ENCODE measurements around the gene ABLIM2. TPM values are rescaled to one million over a fixed set of nuclear protein-coding genes. Genes with fewer than 3 reads are reported as not detected.

Gene ABLIM2
- total RNA-seq, 3 donors from 2014 or later (not counting 1 experiment from before 2014, with no cell fraction given) = 0.71 to 2.8 (median 1.3) TPM

DNA sequence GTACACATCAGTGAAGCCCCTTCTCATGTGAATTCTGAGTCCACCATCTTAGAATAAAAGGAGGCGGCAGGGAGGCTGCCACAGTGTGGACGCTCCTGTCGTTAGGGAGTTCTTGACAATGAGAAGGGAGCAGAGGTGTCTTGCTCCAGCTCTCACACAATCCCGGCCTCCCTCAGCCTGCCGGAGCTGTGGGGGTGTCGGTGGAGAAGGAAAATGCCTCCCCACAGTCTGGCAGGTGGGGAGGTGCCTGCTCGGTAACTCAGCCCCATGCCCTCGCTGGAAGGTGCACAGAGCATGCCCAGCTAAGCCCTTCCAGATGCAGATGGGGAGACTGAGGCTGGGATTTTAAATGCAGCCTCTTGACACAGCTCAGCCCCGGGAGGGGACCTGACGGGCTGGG lies 20.5 kb upstream of the ABLIM2 start:
- H3K4me3 Mint-ChIP-seq = no peak overlapping the region
- H3K9me3 ChIP-seq (ENCODE audit: control insufficient read depth, insufficient read depth, low read length) = no peaks in the 10 kb centered on the region
- no peaks in the 10 kb centered on the region for H3K27me3 ChIP-seq (ENCODE audit: control insufficient read depth, insufficient read depth, low read length)
- no peak for DNase-seq
- peaks cover 0 to 5% of the 10 kb centered on the region in 2 donors for H3K4me1 Mint-ChIP-seq
- H3K4me3 ChIP-seq (ENCODE audit: low read length) = no peak overlapping the region
- no peaks in the 10 kb centered on the region for H3K36me3 Mint-ChIP-seq
- no peak overlapping the region for H3K27ac ChIP-seq (ENCODE audit: low read length)
- no peaks in the 10 kb centered on the region for H3K27me3 Mint-ChIP-seq (ENCODE audit: low read depth in 2 of 2)
- H3K4me1 ChIP-seq (ENCODE audit: control insufficient read depth, insufficient read depth, low read length) = no peaks in the 10 kb centered on the region
- TF ChIP-seq, protein P1, sequence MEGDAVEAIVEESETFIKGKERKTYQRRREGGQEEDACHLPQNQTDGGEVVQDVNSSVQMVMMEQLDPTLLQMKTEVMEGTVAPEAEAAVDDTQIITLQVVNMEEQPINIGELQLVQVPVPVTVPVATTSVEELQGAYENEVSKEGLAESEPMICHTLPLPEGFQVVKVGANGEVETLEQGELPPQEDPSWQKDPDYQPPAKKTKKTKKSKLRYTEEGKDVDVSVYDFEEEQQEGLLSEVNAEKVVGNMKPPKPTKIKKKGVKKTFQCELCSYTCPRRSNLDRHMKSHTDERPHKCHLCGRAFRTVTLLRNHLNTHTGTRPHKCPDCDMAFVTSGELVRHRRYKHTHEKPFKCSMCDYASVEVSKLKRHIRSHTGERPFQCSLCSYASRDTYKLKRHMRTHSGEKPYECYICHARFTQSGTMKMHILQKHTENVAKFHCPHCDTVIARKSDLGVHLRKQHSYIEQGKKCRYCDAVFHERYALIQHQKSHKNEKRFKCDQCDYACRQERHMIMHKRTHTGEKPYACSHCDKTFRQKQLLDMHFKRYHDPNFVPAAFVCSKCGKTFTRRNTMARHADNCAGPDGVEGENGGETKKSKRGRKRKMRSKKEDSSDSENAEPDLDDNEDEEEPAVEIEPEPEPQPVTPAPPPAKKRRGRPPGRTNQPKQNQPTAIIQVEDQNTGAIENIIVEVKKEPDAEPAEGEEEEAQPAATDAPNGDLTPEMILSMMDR (IDR thresholded peaks at IDR 0.05) = no peak
- whole genome bisulfite sequencing (ENCODE audit: insufficient coverage) = 94% methylated on average over 10 of the region's 10 CpGs
- ATAC-seq = no peak
- no peaks in the 10 kb centered on the region for H3K36me3 ChIP-seq (ENCODE audit: control insufficient read depth, insufficient read depth, low read length)
- no peaks in the 10 kb centered on the region for H3K9me3 Mint-ChIP-seq
- intact Hi-C loops (cut with micrococcal nuclease) = no loop called here
- no peak overlapping the region for H3K27ac Mint-ChIP-seq

DNA sequence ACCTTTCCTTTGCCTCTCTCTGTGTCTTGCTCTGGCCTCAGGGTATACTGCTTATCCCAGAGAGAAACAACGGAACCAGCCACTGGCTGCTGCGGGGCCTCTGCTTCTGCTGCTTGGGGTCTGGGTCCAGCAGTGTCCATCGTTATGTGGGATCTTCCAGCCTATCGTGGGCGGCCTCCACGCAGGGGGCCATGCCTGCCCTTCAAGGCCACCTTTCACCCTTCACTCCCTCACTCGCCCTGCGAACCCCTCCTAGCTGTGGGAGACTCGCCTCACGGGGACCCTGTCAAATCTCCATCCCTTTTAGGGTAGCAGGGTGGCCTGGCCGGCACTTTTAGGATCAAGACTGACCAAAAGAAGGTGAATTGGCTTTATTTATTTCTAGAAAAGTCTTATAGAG lies 19.3 kb upstream of the ABLIM2 start:
- Histone ChIP-seq H3K9me3 (ENCODE audit: control insufficient read depth, insufficient read depth, low read length) (no peaks in the 10 kb centered on the region), H3K4me3 (ENCODE audit: low read length) (no peak overlapping the region), H3K27ac (ENCODE audit: low read length) (no peak overlapping the region), H3K36me3 (ENCODE audit: control insufficient read depth, insufficient read depth, low read length) (no peaks in the 10 kb centered on the region), H3K4me1 (ENCODE audit: control insufficient read depth, insufficient read depth, low read length) (no peaks in the 10 kb centered on the region), H3K27me3 (ENCODE audit: control insufficient read depth, insufficient read depth, low read length) (no peaks in the 10 kb centered on the region)
- no peak for DNase-seq
- intact Hi-C loops (cut with micrococcal nuclease) = loop anchor here (2.0 kb wide), 1 partner anchor 21 kb away; the partner anchor contains the start of gene SH3TC1
- no peak for ATAC-seq
- H3K4me3 Mint-ChIP-seq = no peak overlapping the region
- no peaks in the 10 kb centered on the region for H3K36me3 Mint-ChIP-seq
- WGBS (ENCODE audit: insufficient coverage) = 92% methylated on average over 11 of the region's 11 CpGs
- no peaks in the 10 kb centered on the region for H3K27me3 Mint-ChIP-seq (ENCODE audit: low read depth in 2 of 2)
- H3K9me3 Mint-ChIP-seq = no peaks in the 10 kb centered on the region
- H3K4me1 Mint-ChIP-seq = peaks cover 0 to 5% of the 10 kb centered on the region in 2 donors
- TF ChIP-seq, protein P1 (IDR thresholded peaks at IDR 0.05) = no peak
- no peak overlapping the region for H3K27ac Mint-ChIP-seq

DNA sequence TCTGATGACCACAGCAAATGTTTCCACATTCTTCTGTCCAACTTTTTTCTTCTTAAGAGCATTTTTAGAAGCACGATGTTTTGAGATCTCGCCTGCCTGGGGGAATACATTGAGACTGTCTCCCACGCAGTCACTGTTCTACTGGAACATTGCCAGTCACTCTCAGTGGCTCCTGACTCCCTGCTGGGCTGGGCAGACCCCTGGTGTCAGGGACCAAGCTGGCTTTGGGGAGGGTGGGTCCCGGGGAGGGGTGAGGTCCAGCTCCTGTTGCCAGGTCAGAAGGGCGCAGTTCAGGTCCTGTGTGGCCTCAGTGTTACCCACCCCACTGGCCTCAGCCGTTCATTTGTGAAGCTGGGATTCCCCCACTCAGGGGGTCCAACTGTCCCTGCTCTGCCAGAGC lies 18.9 kb upstream of the ABLIM2 start:
- no peaks in the 10 kb centered on the region for H3K36me3 ChIP-seq (ENCODE audit: control insufficient read depth, insufficient read depth, low read length)
- no peak overlapping the region for H3K4me3 Mint-ChIP-seq
- peaks cover 2% of the 10 kb centered on the region for H3K4me1 ChIP-seq (ENCODE audit: control insufficient read depth, insufficient read depth, low read length)
- no peak overlapping the region for H3K27ac Mint-ChIP-seq
- no peaks in the 10 kb centered on the region for H3K9me3 Mint-ChIP-seq
- ATAC-seq (no peak), DNase-seq (no peak)
- no peak overlapping the region for H3K4me3 ChIP-seq (ENCODE audit: low read length)
- H3K36me3 Mint-ChIP-seq = no peaks in the 10 kb centered on the region
- H3K4me1 Mint-ChIP-seq = peaks cover 0 to 5% of the 10 kb centered on the region in 2 donors
- H3K9me3 ChIP-seq (ENCODE audit: control insufficient read depth, insufficient read depth, low read length) = no peaks in the 10 kb centered on the region
- H3K27me3 ChIP-seq (ENCODE audit: control insufficient read depth, insufficient read depth, low read length) = no peaks in the 10 kb centered on the region
- WGBS (ENCODE audit: insufficient coverage) = 79% methylated on average over 6 of the region's 6 CpGs
- intact Hi-C loops (cut with micrococcal nuclease) = loop anchor here (2.0 kb wide), 1 partner anchor 21 kb away; the partner anchor contains the start of gene SH3TC1
- H3K27me3 Mint-ChIP-seq (ENCODE audit: low read depth in 2 of 2) = no peaks in the 10 kb centered on the region
- no peak overlapping the region for H3K27ac ChIP-seq (ENCODE audit: low read length)
- TF ChIP-seq, protein P1 (IDR thresholded peaks at IDR 0.05) = no peak
